GM23338 (cell line): Measurements from ENCODE around the gene SEC14L1.

ENCODE experiments used
- CREB1 ChIP-seq: fragments of 250-450 bp; sonication (Bioruptor Pico); IDR thresholded peaks from 2 replicates; pipeline ENCODE4 v1.5.0; 2020; ENCODE audit warnings: low read depth, mild to moderate bottlenecking, moderate library complexity
- CTCF ChIP-seq, 2 experiments: fragments of 200-600 bp in 1 of 2; sonication (generic) in 1 of 2; conservative IDR thresholded peaks; 2 replicates each; pipeline versions ENCODE4 v1.5.1 to v1.6.1; 2016 to 2017; ENCODE audit warnings: antibody characterized with exemption in 2 of 2, low read depth in 2 of 2, mild to moderate bottlenecking in 2 of 2, moderate library complexity in 1 of 2
- ETS1 ChIP-seq: IDR thresholded peaks from 2 replicates; pipeline ENCODE4 v1.6.1; 2016; ENCODE audit warnings: antibody characterized with exemption
- EZH2 ChIP-seq: fragments of 200-600 bp; sonication (generic); IDR thresholded peaks from one replicate; pipeline ENCODE4 v1.8.0; 2017; ENCODE audit warnings: antibody characterized with exemption, mild to moderate bottlenecking, low read depth; ENCODE audit not compliant: unreplicated experiment
- EZH2phosphoT487 ChIP-seq: fragments of 200-600 bp; sonication (generic); IDR thresholded peaks from one replicate; pipeline ENCODE4 v1.8.1; 2018; ENCODE audit warnings: antibody characterized with exemption; ENCODE audit not compliant: unreplicated experiment
- JUNB ChIP-seq: IDR thresholded peaks from one replicate; pipeline ENCODE4 v1.6.1; 2016; ENCODE audit warnings: antibody characterized with exemption; ENCODE audit not compliant: unreplicated experiment
- NANOG ChIP-seq: IDR thresholded peaks from 2 replicates; pipeline ENCODE4 v1.6.1; 2016; ENCODE audit warnings: antibody characterized with exemption, borderline replicate concordance
- POLR2AphosphoS5 ChIP-seq: IDR thresholded peaks from 2 replicates; pipeline ENCODE4 v1.6.1; 2016; ENCODE audit warnings: antibody characterized with exemption, low read depth
- REST ChIP-seq: IDR thresholded peaks from one replicate; pipeline ENCODE4 v1.6.1; 2018; ENCODE audit warnings: antibody characterized with exemption; ENCODE audit not compliant: unreplicated experiment
- STAT1 ChIP-seq: IDR thresholded peaks from one replicate; pipeline ENCODE4 v1.6.1; 2016; ENCODE audit warnings: antibody characterized with exemption; ENCODE audit not compliant: unreplicated experiment
- ZNF331 ChIP-seq: fragments of 250-450 bp; sonication (Bioruptor Pico); IDR thresholded peaks from 2 replicates; pipeline ENCODE4 v1.5.0; 2020; ENCODE audit warnings: low read depth, mild to moderate bottlenecking, moderate library complexity
- ZNF462 ChIP-seq: fragments of 250-450 bp; sonication (Bioruptor Pico); IDR thresholded peaks from 2 replicates; pipeline ENCODE4 v1.5.0; 2020; ENCODE audit warnings: mild to moderate bottlenecking, moderate library complexity

- TF ChIP-seq EZH2 (no peak), CTCF (conservative IDR thresholded peaks at IDR 0.05; ENCODE audit: low read depth in 2 of 2) (no peak), CREB1 (CRISPR knock-in tag) (no peak), ZNF331 (CRISPR knock-in tag) (no peak), JUNB (no peak), REST (no peak), POLR2AphosphoS5 (no peak), NANOG (no peak), EZH2phosphoT487 (no peak), ZNF462 (no peak), STAT1 (no peak), ETS1 (no peak)
Observed at GRCh38 chr17:77153999-77154586, 13.3 kb downstream of the SEC14L1 start.
